HG03280 (cell line): ENCODE data around the gene CUTA.

Experiments used
- ATAC-seq: cut with Tn5 transposase; IDR thresholded peaks from one replicate; pipeline ENCODE4 v1.9.1; 2021; ENCODE audit warnings: mild to moderate bottlenecking, moderate library complexity; ENCODE audit not compliant: unreplicated experiment

The CUTA gene

GRCh38 chr6:33424855-33425667 is 7.2 kb upstream of the CUTA start:
- ATAC-seq = no peak

- no peak for ATAC-seq
Measured at GRCh38 chr6:33423777-33424176, 5.9 kb upstream of the CUTA start.

GRCh38 chr6:33421344-33421643 is 3.4 kb upstream of the CUTA start:
- no peak for ATAC-seq

DNA sequence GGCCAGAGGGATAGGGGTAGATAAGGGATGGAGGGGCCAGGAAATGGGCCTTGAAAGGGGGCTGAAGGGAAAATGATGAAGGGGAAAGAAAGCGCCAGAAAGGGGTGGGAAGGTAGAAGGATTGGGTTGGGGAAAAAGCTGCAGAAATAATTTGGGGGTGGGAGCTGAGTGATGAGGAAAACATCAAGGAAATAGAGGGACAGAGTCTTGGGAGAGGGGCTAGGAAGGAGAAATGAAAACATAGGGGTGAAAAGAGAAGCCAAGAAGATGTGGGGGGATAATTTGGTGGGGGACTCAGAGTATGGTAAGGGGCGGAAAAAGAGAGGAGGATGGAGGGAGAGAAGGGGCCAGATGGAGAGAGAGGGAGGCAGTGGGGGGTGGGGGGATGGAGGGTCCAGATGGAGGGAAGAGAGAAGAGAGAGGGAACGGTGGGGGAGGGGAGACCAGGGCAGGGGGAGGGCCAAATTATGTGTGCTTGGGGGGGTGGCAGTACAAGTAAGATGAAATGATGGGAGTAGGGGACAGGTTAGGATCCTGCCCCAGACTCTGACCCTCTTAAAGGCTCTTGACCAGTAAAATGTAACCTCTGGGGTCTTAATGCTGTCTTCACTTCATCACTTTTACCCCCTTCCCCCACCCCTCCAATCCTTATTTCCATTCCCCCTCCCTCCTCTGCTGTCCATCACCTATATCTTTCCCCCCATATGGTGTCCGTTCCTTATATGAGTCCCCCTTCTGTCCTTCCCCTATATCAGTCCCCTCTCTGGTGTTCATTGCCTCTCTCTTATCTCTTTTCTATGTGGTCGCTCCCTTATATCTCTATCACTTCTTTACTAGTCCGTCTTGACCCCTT is 2.8 kb upstream of the CUTA start:
- no peak for ATAC-seq

DNA sequence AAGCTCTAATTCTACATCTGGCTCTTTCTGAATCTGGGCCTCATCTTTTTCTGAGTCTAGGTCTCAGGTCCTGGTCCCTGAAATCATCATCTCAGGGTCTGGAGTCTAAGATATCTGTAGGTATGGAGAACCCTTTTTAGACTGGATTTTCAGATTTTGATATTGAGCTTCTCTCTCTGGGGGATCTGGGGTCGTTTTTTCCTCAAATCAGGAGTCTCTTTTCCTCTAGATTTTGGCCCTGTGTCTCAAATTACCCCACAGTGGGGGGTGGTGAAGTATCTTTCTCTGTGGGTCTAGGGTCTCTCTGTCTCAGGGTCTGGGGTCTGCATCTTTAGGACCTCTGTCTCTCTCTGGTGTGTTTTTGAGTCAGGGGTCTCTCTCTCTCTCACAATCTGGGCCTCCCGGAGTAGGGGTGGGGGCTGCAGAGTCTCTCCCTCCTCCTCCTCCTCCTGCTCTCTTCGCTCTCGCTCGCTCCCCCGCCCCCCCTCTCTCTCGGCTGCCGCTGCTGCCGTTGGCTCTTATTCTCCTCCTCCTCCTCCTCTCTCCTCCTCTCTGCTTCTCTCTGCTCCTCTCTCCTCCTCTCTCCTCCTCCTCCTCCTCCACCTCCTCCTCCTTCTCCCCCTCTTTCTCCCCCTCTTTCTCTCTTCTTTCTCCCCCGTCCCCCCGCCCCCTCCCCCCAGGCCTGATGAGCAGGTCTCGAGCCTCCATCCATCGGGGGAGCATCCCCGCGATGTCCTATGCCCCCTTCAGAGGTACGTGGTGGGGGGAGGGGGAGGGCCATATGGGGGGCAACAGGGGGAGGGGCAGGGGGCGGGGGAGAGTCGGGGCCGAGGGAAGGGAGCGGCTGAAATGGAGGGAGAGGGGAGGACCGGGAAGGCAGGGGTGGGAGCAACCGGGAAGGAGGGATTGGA is 1.9 kb upstream of the CUTA start, which contains the start of gene SYNGAP1:
Gene SYNGAP1 (plus strand): TSS at position 486 of the 911 bp plus-strand sequence. CDS start 200 bp downstream, at position 686.
- ATAC-seq = no peak

DNA sequence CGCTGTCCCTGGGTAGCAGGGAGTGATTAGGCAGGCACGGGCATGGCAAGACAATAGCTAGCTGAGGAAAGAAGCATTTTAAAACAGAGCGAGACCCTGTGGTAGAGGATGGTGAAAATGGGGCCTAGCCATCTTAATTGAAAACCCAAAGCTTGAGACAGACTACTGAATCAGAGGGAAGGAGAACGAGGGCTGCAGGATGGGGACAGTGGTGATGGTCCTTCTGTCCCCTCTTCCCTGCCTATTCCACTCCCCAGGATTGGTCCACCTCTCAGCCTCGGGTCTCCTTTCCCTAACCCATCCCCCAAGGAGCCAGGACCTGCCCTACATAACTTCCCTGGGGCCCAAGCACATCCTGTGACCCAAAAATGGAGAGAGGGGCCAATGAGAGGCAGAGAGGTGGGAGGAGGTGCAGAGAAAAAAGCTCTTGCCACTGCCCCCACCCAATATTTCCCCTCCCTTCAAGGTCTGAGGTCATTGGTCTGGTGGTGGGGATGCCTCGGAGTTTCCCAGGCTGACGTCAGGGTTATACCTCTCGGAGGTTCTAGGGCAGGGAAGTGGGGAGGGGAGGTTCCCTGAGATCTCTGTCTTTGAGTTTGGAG is 884 bp upstream of the CUTA start:
- no peak for ATAC-seq

GRCh38 chr6:33417128-33417902 is 592 bp downstream of the CUTA start:
- ATAC-seq = no peak

GRCh38 chr6:33416386-33417127 is 1.4 kb downstream of the CUTA start:
- ATAC-seq = no peak

GRCh38 chr6:33415831-33416230 is 2.1 kb downstream of the CUTA start:
- ATAC-seq = no peak

GRCh38 chr6:33414592-33415271 is 3.2 kb downstream of the CUTA start:
- no peak for ATAC-seq

GRCh38 chr6:33413241-33414120 is 4.4 kb downstream of the CUTA start:
- no peak for ATAC-seq

DNA sequence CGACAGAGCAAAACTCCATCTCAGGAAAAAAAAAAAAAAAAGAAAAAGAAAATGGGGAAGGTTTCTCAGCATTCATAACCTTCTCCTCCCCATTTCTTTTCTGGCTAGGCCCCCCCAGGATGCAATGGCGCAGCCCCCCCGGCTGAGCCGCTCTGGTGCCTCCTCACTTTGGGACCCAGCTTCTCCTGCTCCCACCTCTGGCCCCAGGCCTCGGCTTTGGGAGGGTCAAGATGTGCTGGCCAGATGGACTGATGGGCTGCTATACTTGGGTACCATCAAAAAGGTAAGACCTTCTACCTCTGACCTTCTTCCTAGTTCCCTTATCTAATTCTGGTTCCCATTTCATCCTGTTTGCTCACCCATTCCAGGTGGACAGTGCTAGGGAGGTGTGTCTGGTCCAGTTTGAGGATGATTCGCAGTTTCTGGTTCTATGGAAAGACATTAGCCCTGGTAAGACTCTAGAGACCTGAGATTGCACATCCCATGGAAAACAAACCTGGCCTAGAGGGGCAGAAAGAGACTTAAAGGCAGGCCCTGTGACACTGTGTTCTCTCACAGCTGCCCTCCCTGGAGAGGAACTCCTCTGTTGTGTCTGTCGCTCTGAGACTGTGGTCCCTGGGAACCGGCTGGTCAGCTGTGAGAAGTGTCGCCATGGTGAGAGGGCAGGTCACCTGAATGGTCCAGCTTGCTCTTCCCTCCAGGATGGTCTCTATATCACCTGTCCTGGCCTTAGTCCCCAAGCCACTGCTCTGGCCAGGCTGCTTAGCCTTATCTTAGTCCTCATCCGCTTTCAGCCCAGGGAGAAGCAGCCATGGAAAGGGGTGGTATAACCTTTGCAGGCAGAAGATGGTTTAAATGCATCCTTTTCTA is 5.5 kb downstream of the CUTA start:
- ATAC-seq = no peak

DNA sequence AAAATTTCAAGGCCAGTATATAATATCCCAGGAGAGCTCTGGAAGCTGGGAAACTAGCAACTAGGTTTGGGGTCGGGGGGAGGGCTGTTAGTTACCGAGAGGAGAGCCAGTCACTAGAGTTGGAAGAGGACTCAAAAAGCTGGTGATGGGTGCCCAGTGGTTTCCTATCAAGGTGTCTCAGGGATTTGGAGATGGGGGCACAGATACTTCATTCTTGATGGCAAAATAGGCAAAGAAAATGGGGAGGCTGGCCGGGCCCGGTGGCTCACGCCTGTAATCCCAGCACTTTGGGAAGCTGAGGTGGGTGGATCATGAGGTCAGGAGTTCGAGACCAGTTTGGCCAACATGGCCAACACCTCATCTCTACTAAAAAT is 6.3 kb downstream of the CUTA start:
- ATAC-seq = no peak

GRCh38 chr6:33410711-33411631 is 6.9 kb downstream of the CUTA start, which contains the start of gene PHF1:
PHF1 (plus strand) TSS chr6:33411014; CDS start chr6:33412264, 1,250 bp downstream.
- ATAC-seq = peak; percentile 29

DNA sequence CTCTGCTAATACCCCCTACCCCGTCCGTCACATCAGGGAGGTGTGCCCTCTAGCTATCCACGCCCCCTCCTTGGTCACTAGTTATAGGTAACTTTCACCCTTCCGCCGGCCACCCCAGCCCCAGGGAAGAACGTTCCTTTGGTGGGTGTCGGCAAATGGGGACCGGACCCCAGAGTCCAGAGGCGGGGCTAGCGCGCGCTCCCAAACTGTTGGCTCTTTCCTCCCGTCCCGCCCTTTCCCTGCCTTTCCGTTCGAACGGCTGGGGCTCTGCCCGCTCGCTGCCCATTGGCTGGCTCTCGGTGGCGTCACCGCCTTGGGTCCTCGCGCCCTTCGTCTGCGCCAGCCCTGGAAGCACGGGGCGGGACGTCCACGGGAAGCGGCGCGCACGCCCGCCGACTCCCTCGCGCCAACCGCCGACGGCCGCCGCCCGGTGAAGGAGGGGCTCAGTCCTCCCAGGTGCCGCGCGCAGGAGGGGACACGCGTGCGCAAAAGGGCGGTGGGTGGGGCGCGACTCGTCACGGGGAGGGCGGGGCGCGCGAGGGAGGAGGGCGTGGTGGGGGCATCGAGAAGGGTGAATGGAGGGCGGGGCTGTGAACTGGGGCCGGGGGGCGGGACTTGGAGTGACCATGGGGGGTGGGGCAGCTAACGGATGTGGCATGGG is 7.7 kb downstream of the CUTA start:
- peak; percentile 82 for ATAC-seq
